WTC11 (cell line): ENCODE results near the gene METRNL. TPM values are rescaled to one million over a fixed set of nuclear protein-coding genes. Genes with fewer than 3 reads are reported as not detected.

Source experiments
- ATAC-seq: fragments of 200-7000 bp; cut with Tn5 transposase; 2 replicates; pipeline ENCODE4 v1.10.0; 2021; ENCODE audit warnings: mild to moderate bottlenecking, moderate library complexity
- CTCF ChIA-PET: fragments of 300-600 bp; sonication (Branson Sonifier 250); formaldehyde crosslinking; loops from one replicate; lab custom pipeline; 2021; ENCODE audit warnings: antibody characterized with exemption; lab: Charles Lee
- POLR2A ChIA-PET: fragments of 350-600 bp; sonication (Branson Sonifier 250); formaldehyde crosslinking; loops from one replicate; lab custom pipeline; 2021; ENCODE audit warnings: antibody characterized with exemption; lab: Charles Lee
- DNase-seq: peaks from one replicate; pipeline ENCODE4 v3.0.0; 2021; ENCODE audit warnings: low spot score
- H3K27ac Mint-ChIP-seq: 2 replicates; pipeline ENCODE4 v1.8.0; 2021; ENCODE audit warnings: mixed read lengths
- H3K27me3 Mint-ChIP-seq: 2 replicates; pipeline ENCODE4 v1.8.0; 2021; ENCODE audit warnings: low read depth, mild to moderate bottlenecking, moderate library complexity, mixed read lengths
- H3K36me3 Mint-ChIP-seq: 2 replicates; pipeline ENCODE4 v1.8.0; 2021; ENCODE audit warnings: mixed read lengths
- H3K4me1 Mint-ChIP-seq: 2 replicates; pipeline ENCODE4 v1.8.0; 2022; ENCODE audit warnings: mixed read lengths
- H3K4me3 Mint-ChIP-seq: 2 replicates; pipeline ENCODE4 v1.8.0; 2021; ENCODE audit warnings: mild to moderate bottlenecking, moderate library complexity, mixed read lengths
- H3K9me3 Mint-ChIP-seq: 2 replicates; pipeline ENCODE4 v1.8.0; 2021; ENCODE audit warnings: mixed read lengths
- CREM ChIP-seq: sonication (generic); formaldehyde crosslinking; IDR thresholded peaks from 2 replicates; pipeline ENCODE4 v1.8.1; 2022; ENCODE audit warnings: mild to moderate bottlenecking, missing genetic modification reagents, moderate library complexity
- GRHL2 ChIP-seq: fragments of 250-450 bp; sonication (Bioruptor Pico); IDR thresholded peaks from 2 replicates; pipeline ENCODE4 v1.8.0; 2022; ENCODE audit warnings: mild to moderate bottlenecking, moderate library complexity; ENCODE audit not compliant: insufficient replicate concordance, severe bottlenecking
- GTF2I ChIP-seq: fragments of 250-450 bp; sonication (Bioruptor Pico); conservative IDR thresholded peaks from 2 replicates; pipeline ENCODE4 v1.4.0; 2021; ENCODE audit warnings: mild to moderate bottlenecking
- MAX ChIP-seq: sonication (generic); formaldehyde crosslinking; IDR thresholded peaks from 2 replicates; pipeline ENCODE4 v1.8.0; 2022; ENCODE audit warnings: mild to moderate bottlenecking, missing genetic modification reagents
- MXD4 ChIP-seq: fragments of 250-450 bp; sonication (Bioruptor Pico); IDR thresholded peaks from 2 replicates; pipeline ENCODE4 v1.8.0; 2021; ENCODE audit warnings: mild to moderate bottlenecking, moderate library complexity, borderline replicate concordance
- PRDM15 ChIP-seq: sonication (generic); formaldehyde crosslinking; IDR thresholded peaks from 2 replicates; pipeline ENCODE4 v1.8.0; 2022; ENCODE audit warnings: missing genetic modification reagents
- PREB ChIP-seq: sonication (generic); formaldehyde crosslinking; IDR thresholded peaks from 2 replicates; pipeline ENCODE4 v1.8.1; 2022; ENCODE audit warnings: mild to moderate bottlenecking, missing genetic modification reagents, moderate library complexity, borderline replicate concordance
- PRRX2 ChIP-seq: fragments of 250-450 bp; sonication (Bioruptor Pico); IDR thresholded peaks from 2 replicates; pipeline ENCODE4 v1.8.0; 2021; ENCODE audit warnings: mild to moderate bottlenecking
- TCF7 ChIP-seq: sonication (generic); formaldehyde crosslinking; IDR thresholded peaks from 2 replicates; pipeline ENCODE4 v1.8.0; 2022; ENCODE audit warnings: mild to moderate bottlenecking, low read depth, missing genetic modification reagents, moderate library complexity
- TEAD4 ChIP-seq: sonication (generic); formaldehyde crosslinking; IDR thresholded peaks from 2 replicates; pipeline ENCODE4 v1.8.0; 2022; ENCODE audit warnings: mild to moderate bottlenecking, missing genetic modification reagents
- USF1 ChIP-seq: sonication (generic); formaldehyde crosslinking; IDR thresholded peaks from 2 replicates; pipeline ENCODE4 v1.8.0; 2022; ENCODE audit warnings: mild to moderate bottlenecking, missing genetic modification reagents
- USF2 ChIP-seq: sonication (generic); formaldehyde crosslinking; IDR thresholded peaks from 2 replicates; pipeline ENCODE4 v1.8.1; 2023; ENCODE audit warnings: mild to moderate bottlenecking, missing genetic modification reagents, moderate library complexity
- ZBTB43 ChIP-seq: sonication (generic); formaldehyde crosslinking; IDR thresholded peaks from 2 replicates; pipeline ENCODE4 v1.8.1; 2023; ENCODE audit warnings: mild to moderate bottlenecking, missing genetic modification reagents
- ZNF416 ChIP-seq: fragments of 250-450 bp; sonication (Bioruptor Pico); IDR thresholded peaks from 2 replicates; pipeline ENCODE4 v1.9.0; 2021; ENCODE audit warnings: mild to moderate bottlenecking, inconsistent platforms
- ZNF423 ChIP-seq: fragments of 250-450 bp; sonication (Bioruptor Pico); IDR thresholded peaks from 2 replicates; pipeline ENCODE4 v2.1.2; 2022; ENCODE audit warnings: mild to moderate bottlenecking, moderate library complexity
- ZNF512 ChIP-seq: sonication (generic); formaldehyde crosslinking; IDR thresholded peaks from 2 replicates; pipeline ENCODE4 v1.8.1; 2022; ENCODE audit warnings: missing genetic modification reagents, borderline replicate concordance
- ZNF532 ChIP-seq: fragments of 250-450 bp; sonication (Bioruptor Pico); IDR thresholded peaks from 2 replicates; pipeline ENCODE4 v1.9.0; 2021; ENCODE audit warnings: mild to moderate bottlenecking, borderline replicate concordance
- total RNA-seq: library from RNA; stranded (reverse); gene quantifications from 3 replicates; pipeline ENCODE4 v1.2.3, GENCODE V29; 2021

Gene METRNL
- total RNA-seq, 1 experiment from 2014 or later, result 27.7 TPM

- peaks cover 15% of the 10 kb centered on the region for H3K27me3 Mint-ChIP-seq
- H3K36me3 Mint-ChIP-seq, result peaks cover 5% of the 10 kb centered on the region; the same call in 1 of the 2 replicates
- no peak for TF ChIP-seq ZNF532 (CRISPR knock-in tag)
- TF ChIP-seq GTF2I (CRISPR knock-in tag), result no peak
- no peak for TF ChIP-seq PRRX2 (CRISPR knock-in tag)
- no peak for TF ChIP-seq CREM
- TF ChIP-seq ZNF512 (CRISPR knock-in tag), result no peak
- TF ChIP-seq GRHL2 (CRISPR knock-in tag), result no peak
- no peak for TF ChIP-seq USF2 (CRISPR knock-in tag)
- no peak for TF ChIP-seq PRDM15 (CRISPR knock-in tag)
- TF ChIP-seq, all 79 proteins: peak for 0
- Mint-ChIP-seq H3K27ac (peak overlapping the region; percentile 91), H3K9me3 (no peaks in the 10 kb centered on the region), H3K4me1 (peaks cover 54% of the 10 kb centered on the region), H3K4me3 (no peak overlapping the region)
- ChIA-PET CTCF (no interaction called here), POLR2A (no interaction called here)
- ATAC-seq, result no peak
- no peak for DNase-seq
Observed at GRCh38 chr17:83086199-83086880, 6.9 kb downstream of the METRNL start.

GRCh38 chr17:83086907-83087787 lies 7.7 kb downstream of the METRNL start:
- ChIA-PET POLR2A (no interaction called here), CTCF (no interaction called here)
- ATAC-seq (no peak), DNase-seq (no peak)
- Mint-ChIP-seq H3K4me3 (no peak overlapping the region), H3K27me3 (peaks cover 7% of the 10 kb centered on the region), H3K36me3 (peaks cover 5% of the 10 kb centered on the region; the same call in 1 of the 2 replicates), H3K9me3 (no peaks in the 10 kb centered on the region), H3K27ac (peak overlapping the region; percentile 91; the same call in 1 of the 2 replicates), H3K4me1 (peaks cover 50% of the 10 kb centered on the region)
- TF ChIP-seq ZNF416, result no peak
- no peak for TF ChIP-seq MAX
- TF ChIP-seq ZNF423 (CRISPR knock-in tag), result no peak
- no peak for TF ChIP-seq TEAD4 (CRISPR knock-in tag)
- no peak for TF ChIP-seq TCF7 (CRISPR knock-in tag)
- TF ChIP-seq PREB, result no peak
- no peak for TF ChIP-seq GRHL2 (CRISPR knock-in tag)
- TF ChIP-seq MXD4 (CRISPR knock-in tag), result no peak
- TF ChIP-seq USF1 (CRISPR knock-in tag), result no peak
- no peak for TF ChIP-seq ZBTB43 (CRISPR knock-in tag)
